Hepatocyte (in vitro differentiated cells): ENCODE results near the gene AKAP3. TPM values are rescaled to one million over a fixed set of nuclear protein-coding genes. Genes with fewer than 3 reads are reported as not detected.

ENCODE experiments used
- DNase-seq: peaks from one replicate; pipeline ENCODE4 v3.0.0-alpha.2; 2016; ENCODE audit warnings: low spot score
- H2AFZ ChIP-seq: fragments of 200-600 bp; sonication (generic); 2 replicates; pipeline ENCODE4 v1.6.0; 2016; ENCODE audit warnings: antibody characterized with exemption, mild to moderate bottlenecking
- H3K27ac ChIP-seq: fragments of 200-600 bp; sonication (generic); 2 replicates; pipeline ENCODE4 v1.5.1; 2016; ENCODE audit warnings: mild to moderate bottlenecking
- H3K27me3 ChIP-seq: fragments of 200-600 bp; sonication (generic); 2 replicates; pipeline ENCODE4 v1.6.1; 2016
- H3K36me3 ChIP-seq: fragments of 200-600 bp; sonication (generic); replicated peaks from 2 replicates; pipeline ENCODE4 v1.5.1; 2016; ENCODE audit warnings: low read depth; ENCODE audit not compliant: insufficient read depth
- H3K4me1 ChIP-seq: fragments of 200-600 bp; sonication (generic); 2 replicates; pipeline ENCODE4 v1.5.1; 2016; ENCODE audit warnings: mild to moderate bottlenecking, moderate library complexity; ENCODE audit not compliant: insufficient read depth
- H3K4me2 ChIP-seq: fragments of 200-600 bp; sonication (generic); 2 replicates; pipeline ENCODE4 v1.6.0; 2016
- H3K4me3 ChIP-seq: fragments of 200-600 bp; sonication (generic); 2 replicates; pipeline ENCODE4 v1.5.1; 2016; ENCODE audit warnings: mild to moderate bottlenecking
- H3K79me2 ChIP-seq: fragments of 200-600 bp; sonication (generic); 2 replicates; pipeline ENCODE4 v1.6.0; 2017; ENCODE audit warnings: mild to moderate bottlenecking
- H3K9me2 ChIP-seq: fragments of 200-600 bp; sonication (generic); replicated peaks from 2 replicates; pipeline ENCODE4 v1.6.0; 2017; ENCODE audit warnings: mild to moderate bottlenecking; ENCODE audit not compliant: insufficient read depth
- H3K9me3 ChIP-seq: fragments of 200-600 bp; sonication (generic); 2 replicates; pipeline ENCODE4 v1.5.1; 2016; ENCODE audit warnings: low read depth, mild to moderate bottlenecking
- H4K20me1 ChIP-seq: fragments of 200-600 bp; sonication (generic); 2 replicates; pipeline ENCODE4 v1.6.0; 2016; ENCODE audit warnings: mild to moderate bottlenecking; ENCODE audit not compliant: insufficient read depth, poor library complexity, severe bottlenecking
- CTCF ChIP-seq: fragments of 200-600 bp; sonication (generic); IDR thresholded peaks from 2 replicates; pipeline ENCODE4 v1.5.1; 2016; ENCODE audit warnings: antibody characterized with exemption, mild to moderate bottlenecking; ENCODE audit not compliant: poor library complexity
- EZH2 ChIP-seq: fragments of 200-600 bp; sonication (generic); IDR thresholded peaks from 2 replicates; pipeline ENCODE4 v1.6.1; 2016; ENCODE audit warnings: antibody characterized with exemption, mild to moderate bottlenecking, borderline replicate concordance
- EZH2phosphoT487 ChIP-seq: fragments of 200-600 bp; sonication (generic); IDR thresholded peaks from one replicate; pipeline ENCODE4 v1.6.1; 2018; ENCODE audit warnings: antibody characterized with exemption, mild to moderate bottlenecking, low read depth, moderate library complexity; ENCODE audit not compliant: unreplicated experiment, severe bottlenecking
- WGBS: methylation state at CpG from one replicate; pipeline ENCODE4 v1.1.6; 2016; ENCODE audit warnings: low lambda C conversion rate; ENCODE audit errors: missing lambda C conversion rate; 5-methylcytosine and 5-hydroxymethylcytosine counted together
- polyA plus RNA-seq: library from polyadenylated mRNA; unstranded; fragments of >200 nt; fragmentation: Nextera tagmentation; extraction: Ambion mirVana; gene quantifications from 2 replicates; pipeline ENCODE4 v1.2.1, GENCODE V29; 2016
- total RNA-seq: library from RNA; depleted of rRNA; stranded (reverse); fragments of >200 nt; gene quantifications from 2 replicates; pipeline ENCODE4 v1.2.3, GENCODE V29; 2014

Gene AKAP3
- total and polyA plus RNA-seq, 2 experiments from 2014 or later, result 1.3 to 3.5 TPM

- no peak overlapping the region for H3K27ac ChIP-seq
- no peaks in the 10 kb centered on the region for H3K9me3 ChIP-seq
- no peaks in the 10 kb centered on the region for H3K27me3 ChIP-seq
- no peaks in the 10 kb centered on the region for H3K9me2 ChIP-seq
- 93% methylated on average over 2 of the region's 2 CpGs for WGBS
- no peak for DNase-seq
- TF ChIP-seq EZH2, result no peak
- TF ChIP-seq EZH2phosphoT487, result no peak
- TF ChIP-seq CTCF, result no peak
- H3K4me3 ChIP-seq, result no peak overlapping the region
- no peaks in the 10 kb centered on the region for H3K4me1 ChIP-seq
- H4K20me1 ChIP-seq, result no peaks in the 10 kb centered on the region
- H3K36me3 ChIP-seq, result no peaks in the 10 kb centered on the region
- no peak overlapping the region for H3K4me2 ChIP-seq
- no peak overlapping the region for H2AFZ ChIP-seq
- no peaks in the 10 kb centered on the region for H3K79me2 ChIP-seq
Measured at GRCh38 chr12:4566474-4566873, 82.4 kb downstream of the AKAP3 start.

Other genes with a start within 250 kb of the AKAP3 start
- not detected in 2 replicates for gene FGF6, start 203.2 kb downstream of the AKAP3 start, total RNA-seq
- not detected in 2 replicates for gene FGF6, start 203.2 kb downstream of the AKAP3 start, polyA plus RNA-seq
- gene RAD51AP1, start 110.2 kb downstream of the AKAP3 start, total RNA-seq, result 9.8 and 11.5 TPM in 2 replicates
- 4.6 and 5.4 TPM in 2 replicates for gene RAD51AP1, start 110.2 kb downstream of the AKAP3 start, polyA plus RNA-seq
- gene DYRK4, start 86.8 kb downstream of the AKAP3 start, total RNA-seq, result 34.1 and 34.7 TPM in 2 replicates
- gene DYRK4, start 86.8 kb downstream of the AKAP3 start, polyA plus RNA-seq, result 42.0 and 50.3 TPM in 2 replicates
- 53.2 and 70.9 TPM in 2 replicates for gene NDUFA9, start 63 bp upstream of the AKAP3 start, total RNA-seq
- 138 and 144 TPM in 2 replicates for gene NDUFA9, start 63 bp upstream of the AKAP3 start, polyA plus RNA-seq
- 1.8 and 2.5 TPM in 2 replicates for gene GALNT8, start 71.3 kb upstream of the AKAP3 start, total RNA-seq
- gene GALNT8, start 71.3 kb upstream of the AKAP3 start, polyA plus RNA-seq, result 1.0 and 1.3 TPM in 2 replicates